K562 (cell line): Measurements from ENCODE around the gene HTR5A. TPM values are rescaled to one million over a fixed set of nuclear protein-coding genes. Genes with fewer than 3 reads are reported as not detected.
A peak's percentile ranks its signal among the peaks of the same experiment; 100 is the strongest.

ENCODE experiments used
- ATF2 ChIP-seq: sonication (generic); formaldehyde crosslinking; IDR thresholded peaks from 2 replicates; pipeline ENCODE4 v1.8.1; 2022; ENCODE audit warnings: missing genetic modification reagents
- BACH1 ChIP-seq: fragments of 200-800 bp; sonication (Bioruptor generic); IDR thresholded peaks from 2 replicates; pipeline ENCODE4 v1.6.1; 2016; ENCODE audit warnings: missing genetic modification characterization, missing compliant biosample characterization
- CBX1 ChIP-seq: sonication (generic); IDR thresholded peaks from 2 replicates; pipeline ENCODE4 v1.6.1; 2016; ENCODE audit warnings: antibody characterized with exemption, low read depth, mild to moderate bottlenecking
- CCAR2 ChIP-seq: fragments of 200-400 bp; formaldehyde crosslinking; IDR thresholded peaks from 2 replicates; pipeline ENCODE4 v1.6.1; 2017; ENCODE audit warnings: mild to moderate bottlenecking, low read depth, low read length
- CHD1 ChIP-seq: fragments of 200-600 bp; sonication (generic); IDR thresholded peaks from one replicate; pipeline ENCODE4 v1.6.1; 2012; ENCODE audit warnings: mild to moderate bottlenecking, moderate library complexity, low read length, inconsistent platforms
- ETV5 ChIP-seq: sonication (generic); formaldehyde crosslinking; IDR thresholded peaks from 2 replicates; pipeline ENCODE4 v1.4.0; 2020; ENCODE audit warnings: low read depth, mild to moderate bottlenecking, missing genetic modification reagents
- FUS ChIP-seq: fragments of 200-400 bp; formaldehyde crosslinking; optimal IDR thresholded peaks from 2 replicates; pipeline ENCODE3; 2017; ENCODE audit warnings: low read depth, low read length
- GTF2E2 ChIP-seq: fragments of 200-800 bp; sonication (Bioruptor generic); IDR thresholded peaks from 2 replicates; pipeline ENCODE4 v1.6.1; 2016; ENCODE audit warnings: missing genetic modification characterization, missing compliant biosample characterization
- HNRNPLL ChIP-seq: fragments of 200-400 bp; formaldehyde crosslinking; IDR thresholded peaks from 2 replicates; pipeline ENCODE4 v1.6.1; 2017; ENCODE audit warnings: low read length, low read depth, mild to moderate bottlenecking; ENCODE audit not compliant: poor library complexity, severe bottlenecking
- LCOR ChIP-seq: sonication (generic); formaldehyde crosslinking; IDR thresholded peaks from 2 replicates; pipeline ENCODE4 v1.8.0; 2022; ENCODE audit warnings: mild to moderate bottlenecking, missing genetic modification reagents
- MCM7 ChIP-seq, 2 experiments: fragments of 450-650 bp; IDR thresholded peaks; 2 replicates each; pipeline ENCODE4 v1.6.1; 2016 to 2018
- MECOM ChIP-seq: fragments of 250-450 bp; sonication (Bioruptor Pico); IDR thresholded peaks from 2 replicates; pipeline ENCODE4 v1.8.0; 2022; ENCODE audit warnings: inconsistent platforms
- NR2C2 ChIP-seq, 2 experiments: fragments of 200-800 bp in 1 of 2; sonication (Bioruptor generic) in 1 of 2; sonication (generic) in 1 of 2; formaldehyde crosslinking in 1 of 2; IDR thresholded peaks; 2 replicates each; pipeline versions ENCODE4 v1.6.1 to v1.8.0; 2016 to 2022; ENCODE audit warnings: mild to moderate bottlenecking in 1 of 2, missing compliant biosample characterization in 1 of 2, missing genetic modification characterization in 1 of 2, missing genetic modification reagents in 1 of 2
- RAD21 ChIP-seq, 2 experiments: fragments of 250-450 bp in 1 of 2; fragments of 450-650 bp in 1 of 2; sonication (Bioruptor Pico) in 1 of 2; formaldehyde crosslinking in 1 of 2; IDR thresholded peaks in 1 of 2; conservative IDR thresholded peaks in 1 of 2; 2 replicates each; pipeline versions ENCODE4 v1.4.0 to v1.8.0; 2020 to 2022; ENCODE audit warnings: mild to moderate bottlenecking in 2 of 2, moderate library complexity in 1 of 2
- RBM17 ChIP-seq: fragments of 200-400 bp; formaldehyde crosslinking; IDR thresholded peaks from 2 replicates; pipeline ENCODE4 v1.6.1; 2017; ENCODE audit warnings: low read depth, mild to moderate bottlenecking, low read length, borderline replicate concordance
- SMAD1 ChIP-seq: fragments of 150-350 bp; IDR thresholded peaks from 2 replicates; pipeline ENCODE4 v1.6.1; 2014; ENCODE audit warnings: low read length, low read depth; ENCODE audit not compliant: partially characterized antibody
- SMARCE1 ChIP-seq: fragments of 450-650 bp; IDR thresholded peaks from 2 replicates; pipeline ENCODE4 v1.7.1; 2016; ENCODE audit warnings: mild to moderate bottlenecking
- TAF9B ChIP-seq: fragments of 450-650 bp; IDR thresholded peaks from 2 replicates; pipeline ENCODE4 v1.6.1; 2018; ENCODE audit warnings: mild to moderate bottlenecking; ENCODE audit not compliant: partially characterized antibody
- TARDBP ChIP-seq: fragments of 450-650 bp; IDR thresholded peaks from 2 replicates; pipeline ENCODE4 v1.6.1; 2016
- TSC22D4 ChIP-seq: fragments of 450-650 bp; IDR thresholded peaks from 2 replicates; pipeline ENCODE4 v1.6.1; 2016; ENCODE audit warnings: missing genetic modification characterization, missing biosample characterization, control low read depth
- U2AF1 ChIP-seq: fragments of 200-400 bp; formaldehyde crosslinking; optimal IDR thresholded peaks from 2 replicates; pipeline ENCODE3; 2017; ENCODE audit warnings: mild to moderate bottlenecking, low read depth, low read length, moderate library complexity
- USF2 ChIP-seq: sonication (generic); formaldehyde crosslinking; IDR thresholded peaks from 2 replicates; pipeline ENCODE4 v1.5.0; 2020; ENCODE audit warnings: missing genetic modification reagents
- XRCC3 ChIP-seq: fragments of 450-650 bp; IDR thresholded peaks from 2 replicates; pipeline ENCODE4 v1.6.1; 2017; ENCODE audit warnings: mild to moderate bottlenecking, moderate library complexity
- ZBTB26 ChIP-seq: fragments of 450-650 bp; formaldehyde crosslinking; IDR thresholded peaks from 2 replicates; pipeline ENCODE4 v1.4.0; 2022; ENCODE audit warnings: missing genetic modification characterization
- ZNF174 ChIP-seq: fragments of 250-450 bp; sonication (Bioruptor Pico); IDR thresholded peaks from 2 replicates; pipeline ENCODE4 v1.4.0; 2020; ENCODE audit warnings: mild to moderate bottlenecking
- ZNF263 ChIP-seq: sonication (generic); formaldehyde crosslinking; IDR thresholded peaks from 2 replicates; pipeline ENCODE4 v1.8.0; 2022; ENCODE audit warnings: mild to moderate bottlenecking, missing genetic modification reagents, borderline replicate concordance
- ZNF274 ChIP-seq: IDR thresholded peaks from 2 replicates; pipeline ENCODE4 v1.6.1; 2011; ENCODE audit warnings: low read depth, mild to moderate bottlenecking, low read length, moderate library complexity, borderline replicate concordance
- polyA plus RNA-seq, 8 experiments: library from polyadenylated mRNA; depleted of rRNA in 4 of 8; stranded (reverse) in 5 of 8; unstranded in 3 of 8; fragments of >200 nt; fragmentation: Nextera tagmentation in 2 of 8; fragmentation: Illumina TruSeq in 1 of 8; extraction: Ambion mirVana in 2 of 8; extraction: Trizol in 1 of 8; gene quantifications; 2 replicates each; pipeline versions ENCODE4 v1.2.1 to v1.2.3, GENCODE V29; 2011 to 2014; ENCODE audit warnings: inconsistent platforms in 1 of 8, missing spikeins in 1 of 8
- total RNA-seq, 7 experiments: library from RNA; depleted of rRNA in 6 of 7; stranded (reverse); fragments of >200 nt in 6 of 7; fragmentation: Illumina TruSeq in 2 of 7; extraction: Trizol in 2 of 7; gene quantifications; 2 replicates each; pipeline versions ENCODE4 v1.2.1 to v1.2.3, GENCODE V29; 2011 to 2021; ENCODE audit warnings: low replicate concordance in 1 of 7

The HTR5A gene
- total and polyA plus RNA-seq, 9 of the 15 experiments (the other 6 are each of a cell fraction or from before 2014, with no cell fraction given) = 0.06 TPM; not detected in 8

DNA sequence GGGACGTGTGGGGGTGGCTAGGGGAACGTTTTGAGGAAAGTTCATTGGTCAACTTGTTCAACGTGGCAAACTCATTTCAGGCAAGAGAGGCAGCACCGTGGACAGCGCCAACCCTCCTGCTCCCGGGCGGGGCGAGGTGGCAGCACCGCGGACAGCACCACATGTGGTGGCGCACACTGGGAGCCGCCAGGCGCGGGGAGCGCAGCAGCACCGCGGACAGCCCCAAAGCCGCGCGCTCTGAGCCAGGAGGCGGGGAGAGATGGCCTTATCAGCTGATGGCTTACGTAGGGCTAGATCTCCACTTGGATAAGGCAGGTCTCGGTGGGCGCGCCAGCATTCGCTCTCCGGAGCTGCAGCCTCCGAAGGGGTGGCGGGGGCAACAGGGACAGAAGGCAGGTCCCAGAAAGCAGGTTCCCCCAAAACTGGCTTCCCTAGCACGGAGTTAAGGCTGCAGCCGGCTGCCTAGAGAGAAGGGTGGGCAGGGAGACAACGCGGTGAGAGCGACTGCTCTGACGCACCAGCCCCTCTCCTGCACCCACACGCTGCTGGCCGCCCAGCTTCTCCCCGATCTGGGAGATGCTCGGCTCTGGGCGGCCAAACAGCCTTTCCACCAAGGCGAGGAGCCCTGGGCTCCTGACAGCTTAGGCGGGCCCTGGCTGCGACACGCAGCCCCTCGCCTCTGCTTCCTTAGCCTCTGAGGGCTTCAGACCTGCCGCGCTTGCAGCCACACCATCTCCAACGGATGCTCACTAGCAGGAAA lies at the start of gene HTR5A (continued):
- TF ChIP-seq ZBTB26 = peak; percentile 91; the same call in 1 of the 2 replicates
- TF ChIP-seq RAD21 (CRISPR knock-in tag; conservative IDR thresholded peaks at IDR 0.05 in 1 of 2, IDR thresholded peaks at IDR 0.05 in 1 of 2) = peak; percentile 21 to 40; a peak in 2 of 4 replicates
- TF ChIP-seq ATF2 = peak; percentile 98
- no peak for TF ChIP-seq RBM17
- TF ChIP-seq HNRNPLL = peak; percentile 74
- peak; percentile 100 for TF ChIP-seq LCOR (CRISPR knock-in tag)
- peak; percentile 96 for TF ChIP-seq BACH1
- TF ChIP-seq MCM7 (IDR thresholded peaks at IDR 0.05) = peak in 1 of 2 experiments; percentile 54; a peak in 1 of 4 replicates
- no peak for TF ChIP-seq FUS
- TF ChIP-seq CHD1 = no peak
- TF ChIP-seq TARDBP = peak; percentile 99
- TF ChIP-seq ETV5 (CRISPR knock-in tag) = peak; percentile 100
- TF ChIP-seq MECOM = peak; percentile 97
- no peak for TF ChIP-seq U2AF1
- TF ChIP-seq XRCC3 = no peak
- TF ChIP-seq NR2C2 (CRISPR knock-in tag; IDR thresholded peaks at IDR 0.05) = peak; percentile 97
- peak; percentile 67 for TF ChIP-seq NR2C2 (tag; IDR thresholded peaks at IDR 0.05)
- peak; percentile 79; the same call in 1 of the 2 replicates for TF ChIP-seq ZNF174
- TF ChIP-seq CBX1 = peak; percentile 94; the same call in 1 of the 2 replicates
- TF ChIP-seq SMAD1 = no peak
- no peak for TF ChIP-seq CCAR2
- TF ChIP-seq ZNF274 = no peak
- no peak for TF ChIP-seq TAF9B
- TF ChIP-seq TSC22D4 (tag) = no peak
- no peak for TF ChIP-seq SMARCE1
- no peak for TF ChIP-seq GTF2E2 (tag)
- peak; percentile 93 for TF ChIP-seq USF2 (CRISPR knock-in tag)
- peak; percentile 97 for TF ChIP-seq ZNF263 (CRISPR knock-in tag)
